Measurements from ENCODE around the gene USP5.

The USP5 gene

GRCh38 chr12:6912164-6912935 is 60.4 kb downstream of the USP5 start:
- no peak for DNase-seq (ENCODE audit: low read depth in 2 of 2)

DNA sequence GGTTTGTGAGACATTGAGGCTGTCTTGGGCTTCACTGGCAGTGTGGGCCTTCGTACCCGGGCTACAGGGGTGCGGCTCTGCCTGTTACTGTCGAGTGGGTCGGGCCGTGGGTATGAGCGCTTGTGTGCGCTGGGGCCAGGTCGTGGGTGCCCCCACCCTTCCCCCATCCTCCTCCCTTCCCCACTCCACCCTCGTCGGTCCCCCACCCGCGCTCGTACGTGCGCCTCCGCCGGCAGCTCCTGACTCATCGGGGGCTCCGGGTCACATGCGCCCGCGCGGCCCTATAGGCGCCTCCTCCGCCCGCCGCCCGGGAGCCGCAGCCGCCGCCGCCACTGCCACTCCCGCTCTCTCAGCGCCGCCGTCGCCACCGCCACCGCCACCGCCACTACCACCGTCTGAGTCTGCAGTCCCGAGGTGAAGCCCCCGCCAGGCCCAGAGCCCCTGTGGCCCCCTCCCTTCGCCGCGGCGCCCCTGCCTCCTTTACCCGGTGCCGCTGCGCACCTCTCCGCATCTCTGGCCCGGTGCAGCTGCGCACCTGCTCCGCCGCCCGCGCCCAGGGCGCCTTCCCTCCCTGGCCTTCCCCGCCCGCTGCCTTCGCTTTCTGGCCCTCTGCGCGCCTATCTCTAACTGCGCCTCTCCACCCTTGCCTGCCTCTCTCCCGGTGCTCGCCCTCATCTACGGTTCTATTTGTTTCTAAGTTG is 62.4 kb downstream of the USP5 start, which contains the start of gene ENO2:
TSS of gene ENO2 (plus strand) at position 335 of the 701 bp plus-strand sequence. CDS start 1,253 bp downstream, outside the sequence.
- peak; percentile 78 to 82 for DNase-seq (ENCODE audit: low read depth in 2 of 2)

GRCh38 chr12:6914947-6915788 is 63.2 kb downstream of the USP5 start:
- DNase-seq (ENCODE audit: low read depth in 2 of 2), result no peak

GRCh38 chr12:6915789-6916285 is 63.9 kb downstream of the USP5 start:
- DNase-seq (ENCODE audit: low read depth in 2 of 2), result no peak

All from stimulated activated CD4-positive, alpha-beta T cell treated with anti-CD3 and anti-CD28 coated beads, Interleukin-1b, Interleukin-23, amount 100 ng/mL, for 4 hours (primary cell).